ENCODE data around the gene PSMD6. TPM values are rescaled to one million over a fixed set of nuclear protein-coding genes. Genes with fewer than 3 reads are reported as not detected.
A peak's percentile ranks its signal among the peaks of the same experiment; 100 is the strongest.

PSMD6 gene
- total and polyA plus RNA-seq, 9 of the 15 experiments (the other 6 are each of a cell fraction or from before 2014, with no cell fraction given): 78.2 to 133 (median 113) TPM

DNA sequence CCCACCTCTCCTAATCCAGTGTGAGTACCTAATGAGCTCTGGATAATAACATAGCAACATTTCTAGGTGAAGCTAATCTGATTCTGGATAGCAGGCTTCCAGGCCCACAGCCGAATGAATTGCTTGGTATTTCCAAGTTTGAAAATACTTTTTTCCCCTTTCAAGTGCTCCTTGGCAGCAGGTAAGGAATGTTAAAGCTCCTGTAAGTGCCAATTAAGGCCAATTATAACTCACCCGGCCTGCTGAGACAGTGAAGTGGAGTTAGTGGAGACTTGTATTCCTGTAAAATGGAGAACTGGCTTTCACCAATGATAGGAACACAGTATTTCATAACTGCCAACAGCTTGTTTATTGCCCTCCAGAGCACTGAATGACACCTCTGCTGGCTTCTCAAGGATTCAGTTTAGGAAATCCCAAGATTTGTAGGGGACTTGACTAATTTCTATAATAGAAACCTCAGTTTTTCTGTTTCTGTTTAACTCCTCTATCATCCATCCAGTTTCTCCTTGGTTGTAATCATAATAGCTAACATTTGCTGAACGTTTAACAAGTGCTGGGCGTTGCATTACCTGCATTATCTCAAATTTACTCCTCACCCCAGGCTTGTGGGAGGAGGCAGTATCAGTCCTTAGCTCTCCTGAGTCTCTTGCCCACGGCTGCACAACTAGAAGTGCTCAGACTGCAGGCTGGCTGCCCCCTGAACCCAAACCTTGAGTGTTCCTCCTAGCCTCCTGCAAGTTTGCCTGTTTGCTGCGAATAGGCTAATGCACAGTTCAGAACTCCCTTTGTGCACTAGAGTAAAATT, 58.4 kb downstream of the PSMD6 start:
- CTCF ChIA-PET (ENCODE audit: low intra/inter-chr PET ratio): no interaction called here
- peak overlapping the region; percentile 55; the same call in 1 of the 3 replicates for H3K27ac ChIP-seq (ENCODE audit: extremely low read depth, low read depth, low read length)
- POLR2A ChIA-PET: interaction anchor here (1.2 kb wide), 1 partner anchor 9 kb away, joined by 3 read pairs; no protein-coding TSS in a partner anchor
- H2AFZ ChIP-seq (ENCODE audit: low read depth, low read length): no peak overlapping the region
- no peaks in the 10 kb centered on the region for H3K9me3 ChIP-seq (replicated peaks; ENCODE audit: control insufficient read depth, insufficient read depth, low read depth, low read length)
- FAIRE-seq: peak; percentile 15
- in situ Hi-C loops (cut with MboI) (no loop called here), intact Hi-C loops (cut with micrococcal nuclease) (loop anchor here (10.0 kb wide), 1 partner anchor 100 kb away; the partner anchor contains the start of genes ATXN7 and THOC7)
- 28% methylated on average over 6 of the region's 6 CpGs for WGBS (ENCODE audit: insufficient coverage, low coverage, missing lambda C conversion rate)
- no peaks in the 10 kb centered on the region for H3K27me3 ChIP-seq (ENCODE audit: control insufficient read depth in 2 of 2, insufficient read depth in 2 of 2, low read length in 2 of 2)
- H3K9me1 ChIP-seq (ENCODE audit: control insufficient read depth, insufficient read depth, low read length): peaks cover 3% of the 10 kb centered on the region
- TF ChIP-seq ATF7 (IDR thresholded peaks at IDR 0.05) (no peak), SRSF3 (IDR thresholded peaks at IDR 0.05; ENCODE audit: insufficient read depth, low read length) (no peak)
- peak in 1 of 4 experiments; percentile 17 for DNase-seq (ENCODE audit: extremely low read depth in 1 of 4, low spot score in 3 of 4)
- no peak overlapping the region for H3K4me3 ChIP-seq
- H3K79me2 ChIP-seq (ENCODE audit: control insufficient read depth, insufficient read depth, low read length): peaks cover 45% of the 10 kb centered on the region
- no peak overlapping the region for H3K4me2 ChIP-seq (ENCODE audit: insufficient read depth, low read length)
- peaks cover 9 to 29% of the 10 kb centered on the region in 2 experiments; a peak in 4 of 5 replicates for H3K4me1 ChIP-seq (replicated peaks in 1 of 2; ENCODE audit: control insufficient read depth in 2 of 2, insufficient read depth in 2 of 2, low read length in 2 of 2)
- H3K36me3 ChIP-seq (ENCODE audit: control insufficient read depth, insufficient read depth, low read length): 0 out of 3 replicates have a peak, but pooled peaks cover 8% of the 10 kb centered on the region
- ATAC-seq: peak; percentile 24; the same call in 2 of the 3 replicates
- BruUV-seq (replicated peaks): no TSS peak
- no peaks in the 10 kb centered on the region for H4K20me1 ChIP-seq (replicated peaks; ENCODE audit: control insufficient read depth, insufficient read depth, low read length)
- H3K9ac ChIP-seq (ENCODE audit: insufficient read depth in 1 of 2, low read depth in 2 of 2, low read length in 2 of 2): no peak overlapping the region; a peak in 1 of 4 replicates

DNA sequence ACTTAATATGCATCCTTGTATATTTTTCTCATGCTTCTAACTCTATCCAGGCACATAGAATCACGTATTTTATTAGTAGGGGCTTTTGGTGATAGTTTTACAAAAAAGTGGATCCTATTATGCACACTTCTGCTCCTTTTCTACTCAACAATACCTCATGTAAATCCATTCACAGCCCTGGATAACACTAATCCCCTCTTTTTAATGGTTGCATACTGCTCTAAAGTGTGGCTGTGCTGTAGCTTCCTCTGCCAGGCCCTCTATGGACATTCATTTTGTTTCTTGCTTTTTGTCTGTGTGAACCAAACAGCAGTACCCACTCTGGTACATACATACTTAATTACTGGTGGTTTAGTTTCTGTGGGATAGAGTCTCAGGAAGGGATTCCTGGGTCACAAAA, 59.8 kb downstream of the PSMD6 start:
- no peak for DNase-seq (ENCODE audit: extremely low read depth in 1 of 4, low spot score in 3 of 4)
- 83% methylated on average over 1 of the region's 1 CpG for WGBS (ENCODE audit: insufficient coverage, low coverage, missing lambda C conversion rate)
- Histone ChIP-seq H3K4me2 (ENCODE audit: insufficient read depth, low read length) (no peak overlapping the region), H3K4me1 (replicated peaks in 1 of 2; ENCODE audit: control insufficient read depth in 2 of 2, insufficient read depth in 2 of 2, low read length in 2 of 2) (peaks cover 9 to 20% of the 10 kb centered on the region in 2 experiments; a peak in 4 of 5 replicates), H3K27me3 (ENCODE audit: control insufficient read depth in 2 of 2, insufficient read depth in 2 of 2, low read length in 2 of 2) (no peaks in the 10 kb centered on the region), H2AFZ (ENCODE audit: low read depth, low read length) (no peak overlapping the region), H4K20me1 (replicated peaks; ENCODE audit: control insufficient read depth, insufficient read depth, low read length) (no peaks in the 10 kb centered on the region), H3K9me1 (ENCODE audit: control insufficient read depth, insufficient read depth, low read length) (peaks cover 3% of the 10 kb centered on the region), H3K27ac (ENCODE audit: extremely low read depth, low read depth, low read length) (no peak overlapping the region), H3K4me3 (no peak overlapping the region), H3K79me2 (ENCODE audit: control insufficient read depth, insufficient read depth, low read length) (peaks cover 32% of the 10 kb centered on the region), H3K36me3 (ENCODE audit: control insufficient read depth, insufficient read depth, low read length) (0 out of 3 replicates have a peak, but pooled peaks cover 8% of the 10 kb centered on the region), H3K9ac (ENCODE audit: insufficient read depth in 1 of 2, low read depth in 2 of 2, low read length in 2 of 2) (no peak overlapping the region), H3K9me3 (replicated peaks; ENCODE audit: control insufficient read depth, insufficient read depth, low read depth, low read length) (no peaks in the 10 kb centered on the region)
- ChIA-PET POLR2A (no interaction called here), CTCF (ENCODE audit: low intra/inter-chr PET ratio) (no interaction called here)
- intact Hi-C loops (cut with micrococcal nuclease) (loop anchor here (2.0 to 10.0 kb wide), 2 partner anchors 29 to 99 kb away; partner anchors contain the start of genes ATXN7 and THOC7), in situ Hi-C loops (cut with MboI) (no loop called here)
- ATAC-seq: no peak
- FAIRE-seq: no peak
- no TSS peak for BruUV-seq (replicated peaks)
- no peak for TF ChIP-seq NCOA2 (IDR thresholded peaks at IDR 0.05; ENCODE audit: partially characterized antibody in 2 of 2)
- no peak for TF ChIP-seq ZNF184 (CRISPR knock-in tag; IDR thresholded peaks at IDR 0.05)
- TF ChIP-seq THRAP3 (IDR thresholded peaks at IDR 0.05; ENCODE audit: borderline replicate concordance): no peak

All from K562 (cell line).